ENCODE data around the gene CAP1. TPM values are rescaled to one million over a fixed set of nuclear protein-coding genes. Genes with fewer than 3 reads are reported as not detected.

The CAP1 gene
- total RNA-seq, 1 donor from 2014 or later, result 365 TPM

DNA sequence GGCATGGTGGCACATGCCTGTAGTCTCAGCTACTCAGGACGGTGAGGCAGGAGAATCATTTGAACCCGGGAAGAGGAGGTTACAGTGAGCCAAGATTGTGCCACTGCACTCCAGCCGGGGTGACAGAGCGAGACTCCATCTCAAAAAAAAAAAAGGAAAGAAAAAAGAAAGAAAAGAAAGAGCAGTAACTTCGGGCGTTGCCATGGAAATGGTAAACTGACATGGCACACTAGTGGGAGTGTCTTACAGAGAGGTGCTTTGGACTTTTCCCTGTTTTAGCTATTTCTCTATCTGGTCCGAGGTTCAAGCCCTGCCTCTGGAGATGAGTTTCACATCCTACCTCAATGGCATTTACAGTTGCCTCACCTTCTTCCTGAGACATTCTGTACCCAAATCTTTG is 79.6 kb downstream of the CAP1 start:
- Histone ChIP-seq H3K27ac (no peak overlapping the region), H3K9me3 (no peaks in the 10 kb centered on the region), H3K27me3 (ENCODE audit: low read depth) (peaks cover 3% of the 10 kb centered on the region), H3K36me3 (no peaks in the 10 kb centered on the region), H3K4me3 (no peak overlapping the region), H3K4me1 (no peaks in the 10 kb centered on the region)
- ATAC-seq, result no peak
- intact Hi-C loops (cut with DNase I), result no loop called here
- TF ChIP-seq CTCF (IDR thresholded peaks at IDR 0.05), result no peak
- DNase-seq, result no peak

Other genes starting within 250 kb of the CAP1 start
- gene TRIT1, start 157.2 kb upstream of the CAP1 start, total RNA-seq, result 12.3 TPM
- 3.9 TPM for gene MYCL, start 138.8 kb upstream of the CAP1 start, total RNA-seq
- gene MFSD2A, start 85.6 kb upstream of the CAP1 start, total RNA-seq, result 110 TPM
- gene PPT1, start 56.5 kb downstream of the CAP1 start, total RNA-seq, result 195 TPM
- gene RLF, start 120.7 kb downstream of the CAP1 start, total RNA-seq, result 13.4 TPM
- not detected for gene TMCO2, start 207.2 kb downstream of the CAP1 start, total RNA-seq
- gene ZMPSTE24, start 217.5 kb downstream of the CAP1 start, total RNA-seq, result 42.5 TPM